ENCODE measurements around the gene ARPP19. TPM values are rescaled to one million over a fixed set of nuclear protein-coding genes. Genes with fewer than 3 reads are reported as not detected.
"Not testable (repeated sequence)": the region's sequence is repeated elsewhere in the genome, so short reads cannot be mapped to it uniquely, and the experiment has no call there.

ARPP19 gene
- total RNA-seq, 2 experiments from 2014 or later = 129 TPM

DNA sequence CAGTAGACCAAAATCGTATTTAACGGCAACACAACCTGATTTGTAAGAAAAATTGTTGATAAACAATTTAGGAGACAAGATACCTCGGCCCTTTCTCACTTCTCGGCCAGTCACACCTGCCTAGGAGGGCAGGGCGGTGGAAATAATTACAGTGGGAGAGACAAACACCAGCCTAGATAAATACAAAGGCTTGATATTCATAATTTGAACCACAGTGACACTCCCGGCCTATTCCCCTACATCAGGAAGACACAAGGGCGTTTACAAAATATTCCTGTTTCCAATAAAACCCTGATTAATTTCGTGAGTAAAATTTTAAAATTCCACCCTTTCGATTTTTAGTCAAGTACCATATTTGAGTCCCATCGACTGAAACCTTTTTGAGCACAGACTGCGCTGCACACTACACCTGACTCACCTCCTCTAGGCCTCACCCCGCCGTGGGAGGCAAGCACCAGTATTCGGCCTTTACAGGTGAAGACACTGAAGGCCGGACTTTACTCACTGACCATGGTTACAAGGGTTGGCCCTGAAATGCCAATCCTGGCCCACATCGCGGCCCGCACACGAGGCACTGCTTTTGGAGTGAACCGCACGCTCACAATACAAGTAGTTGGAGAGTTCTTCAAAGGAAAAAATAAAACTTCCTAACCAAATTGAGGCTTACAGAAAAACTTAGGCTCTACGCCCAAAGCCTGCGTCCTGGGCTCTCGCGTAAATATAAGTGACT, 794 bp downstream of the ARPP19 start:
- CTCF ChIA-PET = interaction anchor here (1.0 to 1.2 kb wide), 2 partner anchors 40 to 106 kb away, joined by 3 read pairs; partner anchors contain the start of gene MYO5A
- Mint-ChIP-seq H3K27me3 (no peaks in the 10 kb centered on the region), H3K27ac (peak overlapping the region; percentile 98), H3K4me1 (ENCODE audit: low read depth) (peaks cover 36% of the 10 kb centered on the region), H3K9me3 (no peaks in the 10 kb centered on the region), H3K4me3 (peak overlapping the region; percentile 95), H3K36me3 (ENCODE audit: low read depth) (peaks cover 25% of the 10 kb centered on the region)
- intact Hi-C loops (cut with micrococcal nuclease) = loop anchor here (10.0 kb wide), 1 partner anchor 117 kb away; no protein-coding TSS in a partner anchor
- POLR2A ChIA-PET = interaction anchor here (0.6 to 0.9 kb wide), 2 partner anchors 115 to 316 kb away, joined by 3 read pairs; no protein-coding TSS in a partner anchor
- TF ChIP-seq, protein P1, sequence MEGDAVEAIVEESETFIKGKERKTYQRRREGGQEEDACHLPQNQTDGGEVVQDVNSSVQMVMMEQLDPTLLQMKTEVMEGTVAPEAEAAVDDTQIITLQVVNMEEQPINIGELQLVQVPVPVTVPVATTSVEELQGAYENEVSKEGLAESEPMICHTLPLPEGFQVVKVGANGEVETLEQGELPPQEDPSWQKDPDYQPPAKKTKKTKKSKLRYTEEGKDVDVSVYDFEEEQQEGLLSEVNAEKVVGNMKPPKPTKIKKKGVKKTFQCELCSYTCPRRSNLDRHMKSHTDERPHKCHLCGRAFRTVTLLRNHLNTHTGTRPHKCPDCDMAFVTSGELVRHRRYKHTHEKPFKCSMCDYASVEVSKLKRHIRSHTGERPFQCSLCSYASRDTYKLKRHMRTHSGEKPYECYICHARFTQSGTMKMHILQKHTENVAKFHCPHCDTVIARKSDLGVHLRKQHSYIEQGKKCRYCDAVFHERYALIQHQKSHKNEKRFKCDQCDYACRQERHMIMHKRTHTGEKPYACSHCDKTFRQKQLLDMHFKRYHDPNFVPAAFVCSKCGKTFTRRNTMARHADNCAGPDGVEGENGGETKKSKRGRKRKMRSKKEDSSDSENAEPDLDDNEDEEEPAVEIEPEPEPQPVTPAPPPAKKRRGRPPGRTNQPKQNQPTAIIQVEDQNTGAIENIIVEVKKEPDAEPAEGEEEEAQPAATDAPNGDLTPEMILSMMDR (IDR thresholded peaks at IDR 0.05) = no peak
- ATAC-seq (peak; percentile 48), DNase-seq (peak; percentile 70)

DNA sequence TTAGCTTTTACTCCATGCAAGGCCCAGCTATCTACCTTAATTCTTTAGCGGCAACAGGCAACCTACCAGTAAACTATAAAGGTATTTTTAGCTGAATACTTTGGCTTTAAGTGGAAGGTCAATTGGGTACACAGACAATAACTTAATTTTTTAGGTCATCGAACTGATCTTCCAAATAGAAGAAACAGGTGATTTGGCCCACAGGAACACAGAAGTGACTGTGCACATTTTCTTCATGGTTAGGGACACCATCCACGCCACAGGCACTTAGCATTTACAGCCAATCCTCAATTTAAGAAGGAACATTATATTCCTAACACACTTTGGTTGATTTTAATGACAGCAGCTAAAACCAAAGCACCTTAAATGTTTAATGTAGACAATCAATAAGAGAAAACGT, 1.9 kb downstream of the ARPP19 start:
- H3K36me3 Mint-ChIP-seq (ENCODE audit: low read depth) = peaks cover 28% of the 10 kb centered on the region
- H3K4me1 Mint-ChIP-seq (ENCODE audit: low read depth) = peaks cover 47% of the 10 kb centered on the region
- DNase-seq = no peak
- CTCF ChIA-PET = interaction anchor here (1.3 to 2.1 kb wide), 3 partner anchors 9 to 310 kb away, joined by 4 to 7 read pairs (median 5); no protein-coding TSS in a partner anchor
- no peaks in the 10 kb centered on the region for H3K27me3 Mint-ChIP-seq
- H3K27ac Mint-ChIP-seq = no peak overlapping the region
- peak overlapping the region; percentile 95 for H3K4me3 Mint-ChIP-seq
- H3K9me3 Mint-ChIP-seq = no peaks in the 10 kb centered on the region
- POLR2A ChIA-PET = interaction anchor here (0.5 kb wide), 1 partner anchor 84 kb away, joined by 3 read pairs; no protein-coding TSS in a partner anchor
- intact Hi-C loops (cut with micrococcal nuclease) = loop anchor here (10.0 kb wide), 1 partner anchor 118 kb away; no protein-coding TSS in a partner anchor
- ATAC-seq = no peak
- TF ChIP-seq, protein P1 (IDR thresholded peaks at IDR 0.05) = no peak

DNA sequence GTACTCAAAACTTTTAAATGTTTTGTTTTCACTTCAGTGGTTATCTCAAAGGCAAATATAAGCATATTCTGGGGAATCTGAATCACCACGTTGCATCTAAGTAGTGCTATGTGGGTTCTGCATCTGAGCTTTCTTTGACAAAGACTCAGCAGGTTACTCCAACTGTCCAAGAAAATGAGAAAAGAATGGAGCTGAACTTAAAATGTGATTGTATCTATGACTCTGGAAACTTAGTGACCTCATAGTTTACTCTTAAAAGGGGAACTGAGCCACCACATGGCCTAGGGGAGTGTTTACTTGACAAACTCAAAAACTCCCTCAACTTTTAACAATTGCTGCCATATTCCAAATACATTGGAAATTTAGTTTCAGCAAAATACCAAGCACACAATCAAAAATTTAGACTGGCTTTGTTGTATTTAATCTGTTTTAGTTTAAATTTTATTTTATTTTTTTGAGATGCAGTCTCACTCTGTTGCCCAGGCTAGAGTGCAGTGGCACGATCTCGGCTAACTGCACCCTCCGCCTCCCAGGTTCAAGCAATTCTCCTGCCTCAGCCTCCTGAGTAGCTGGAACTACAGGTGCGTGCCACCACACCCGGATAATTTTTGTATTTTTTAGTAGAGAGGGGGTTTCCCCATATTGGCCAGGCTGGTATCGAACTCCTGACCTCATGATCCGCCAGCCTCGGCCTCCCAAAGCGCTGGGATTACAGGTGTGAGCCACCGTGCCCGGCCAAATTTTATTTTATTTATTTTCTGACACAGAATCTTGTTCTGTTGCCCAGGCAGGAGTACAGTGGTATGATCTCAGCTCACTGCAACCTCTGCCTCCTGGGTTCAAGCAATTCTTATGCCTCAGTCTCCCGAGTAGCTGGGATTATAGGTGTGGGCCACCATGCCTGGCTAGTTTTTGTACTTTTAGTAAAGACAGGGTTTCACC, 3.1 kb downstream of the ARPP19 start:
- not testable (repeated sequence) for DNase-seq, H3K27me3 Mint-ChIP-seq, ATAC-seq, H3K9me3 Mint-ChIP-seq
- ChIA-PET CTCF (interaction anchor here (0.9 to 2.1 kb wide), 3 partner anchors 17 to 309 kb away, joined by 3 to 7 read pairs (median 4); no protein-coding TSS in a partner anchor), POLR2A (interaction anchor here (0.6 kb wide), 1 partner anchor 166 kb away, joined by 3 read pairs; no protein-coding TSS in a partner anchor)
- intact Hi-C loops (cut with micrococcal nuclease) = loop anchor here (10.0 kb wide), 1 partner anchor 119 kb away; no protein-coding TSS in a partner anchor
- H3K4me1 Mint-ChIP-seq (ENCODE audit: low read depth) = peaks cover 57% of the 10 kb centered on the region
- peak overlapping the region; percentile 12 for H3K4me3 Mint-ChIP-seq
- peaks cover 31% of the 10 kb centered on the region for H3K36me3 Mint-ChIP-seq (ENCODE audit: low read depth)
- H3K27ac Mint-ChIP-seq = peak overlapping the region; percentile 46

DNA sequence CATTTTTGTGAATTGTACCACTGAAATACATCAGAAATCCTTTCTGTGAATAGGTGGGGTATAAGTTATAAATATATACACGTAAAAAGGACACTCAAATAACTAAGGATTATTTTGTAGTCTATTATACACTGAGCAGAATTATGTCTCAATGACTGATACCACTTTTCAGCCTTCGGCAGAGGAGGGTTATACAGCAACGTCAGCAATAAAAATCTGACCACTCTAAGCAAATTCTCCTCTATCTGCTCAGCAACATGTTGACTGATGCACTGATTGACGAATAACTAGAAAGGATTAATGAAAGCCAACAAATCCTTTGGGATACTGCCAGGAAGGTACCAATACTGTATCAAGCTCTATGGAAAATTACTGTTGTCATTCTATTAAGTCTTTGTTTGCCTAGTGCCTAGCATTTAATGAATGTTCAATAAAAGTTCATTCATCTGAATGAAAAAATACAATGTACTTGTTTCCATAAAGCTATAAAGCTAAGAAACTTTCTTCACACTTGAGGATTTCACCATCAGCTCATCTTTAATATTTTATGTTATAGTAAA, 5.2 kb downstream of the ARPP19 start:
- peaks cover 73% of the 10 kb centered on the region for H3K4me1 Mint-ChIP-seq (ENCODE audit: low read depth)
- no peaks in the 10 kb centered on the region for H3K9me3 Mint-ChIP-seq
- intact Hi-C loops (cut with micrococcal nuclease) = loop anchor here (10.0 kb wide), 1 partner anchor 121 kb away; no protein-coding TSS in a partner anchor
- H3K27ac Mint-ChIP-seq = no peak overlapping the region
- no peak overlapping the region for H3K4me3 Mint-ChIP-seq
- ChIA-PET POLR2A (interaction anchor here (0.8 to 1.5 kb wide), 2 partner anchors 17 to 35 kb away, joined by 4 read pairs; partner anchors contain the start of gene MYO5A), CTCF (interaction anchor here (0.9 to 1.7 kb wide), 5 partner anchors 10 to 307 kb away, joined by 3 to 5 read pairs (median 3); no protein-coding TSS in a partner anchor)
- TF ChIP-seq, protein P1 (IDR thresholded peaks at IDR 0.05) = no peak
- peaks cover 45% of the 10 kb centered on the region for H3K36me3 Mint-ChIP-seq (ENCODE audit: low read depth)
- ATAC-seq (no peak), DNase-seq (no peak)
- no peaks in the 10 kb centered on the region for H3K27me3 Mint-ChIP-seq

Data from activated CD8-positive, alpha-beta T cell treated with anti-CD3 and anti-CD28 coated beads for 36 hours (primary cell).